ENCODE measurements around the gene PIP4K2A. TPM values are rescaled to one million over a fixed set of nuclear protein-coding genes. Genes with fewer than 3 reads are reported as not detected.
A peak's percentile ranks its signal among the peaks of the same experiment; 100 is the strongest.

PIP4K2A gene
- total RNA-seq, 2 donors from 2014 or later, result 3.6 to 7.8 TPM

- peak; percentile 50 for ATAC-seq
- intact Hi-C loops (cut with DNase I), result no loop called here
- TF ChIP-seq, protein P1, sequence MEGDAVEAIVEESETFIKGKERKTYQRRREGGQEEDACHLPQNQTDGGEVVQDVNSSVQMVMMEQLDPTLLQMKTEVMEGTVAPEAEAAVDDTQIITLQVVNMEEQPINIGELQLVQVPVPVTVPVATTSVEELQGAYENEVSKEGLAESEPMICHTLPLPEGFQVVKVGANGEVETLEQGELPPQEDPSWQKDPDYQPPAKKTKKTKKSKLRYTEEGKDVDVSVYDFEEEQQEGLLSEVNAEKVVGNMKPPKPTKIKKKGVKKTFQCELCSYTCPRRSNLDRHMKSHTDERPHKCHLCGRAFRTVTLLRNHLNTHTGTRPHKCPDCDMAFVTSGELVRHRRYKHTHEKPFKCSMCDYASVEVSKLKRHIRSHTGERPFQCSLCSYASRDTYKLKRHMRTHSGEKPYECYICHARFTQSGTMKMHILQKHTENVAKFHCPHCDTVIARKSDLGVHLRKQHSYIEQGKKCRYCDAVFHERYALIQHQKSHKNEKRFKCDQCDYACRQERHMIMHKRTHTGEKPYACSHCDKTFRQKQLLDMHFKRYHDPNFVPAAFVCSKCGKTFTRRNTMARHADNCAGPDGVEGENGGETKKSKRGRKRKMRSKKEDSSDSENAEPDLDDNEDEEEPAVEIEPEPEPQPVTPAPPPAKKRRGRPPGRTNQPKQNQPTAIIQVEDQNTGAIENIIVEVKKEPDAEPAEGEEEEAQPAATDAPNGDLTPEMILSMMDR (IDR thresholded peaks at IDR 0.05), result no peak
- TF ChIP-seq POLR2A (IDR thresholded peaks at IDR 0.05), result no peak
- no peak overlapping the region for H3K4me3 ChIP-seq
- peak; percentile 41 to 58 (median 49) for DNase-seq
- H3K4me1 ChIP-seq, result peaks cover 44% of the 10 kb centered on the region
- no peaks in the 10 kb centered on the region for H3K9me3 ChIP-seq
- H3K27ac ChIP-seq, result peak overlapping the region in 3 of 4 donors; percentile 32 to 52 (median 37)
- 43 to 48% methylated on average over 8 of the region's 8 CpGs for WGBS, 2 donors
- H3K27me3 ChIP-seq, result no peaks in the 10 kb centered on the region
- no peaks in the 10 kb centered on the region for H3K36me3 ChIP-seq (replicated peaks in 1 of 2; ENCODE audit: insufficient read depth in 1 of 2, low read depth in 2 of 2)
These were observed 94.1 kb downstream of the PIP4K2A start for GRCh38 chr10:22620140-22620857.

DNA sequence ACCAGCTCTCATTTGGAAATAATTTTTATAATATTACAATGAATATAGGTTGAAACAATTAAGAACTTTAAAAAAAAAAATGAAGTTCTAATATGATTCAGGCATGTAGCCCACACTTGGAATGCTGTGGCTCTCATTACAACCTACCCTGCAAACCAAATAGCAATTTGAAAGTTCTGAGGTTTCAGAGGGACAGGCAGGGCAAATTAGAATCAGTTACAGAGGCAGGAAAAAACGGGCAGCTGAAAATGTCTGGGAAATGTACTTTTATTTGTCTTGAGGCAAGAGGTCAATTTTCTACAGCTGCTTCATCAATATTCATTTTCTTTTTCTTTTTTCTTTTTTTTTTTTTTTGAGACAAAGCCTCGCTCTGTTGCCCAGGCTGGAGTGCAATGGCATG lies 95.3 kb downstream of the PIP4K2A start:
- Histone ChIP-seq H3K9me3 (no peaks in the 10 kb centered on the region), H3K27ac (no peak overlapping the region), H3K4me3 (no peak overlapping the region), H3K36me3 (replicated peaks in 1 of 2; ENCODE audit: insufficient read depth in 1 of 2, low read depth in 2 of 2) (no peaks in the 10 kb centered on the region), H3K27me3 (no peaks in the 10 kb centered on the region), H3K4me1 (peaks cover 39% of the 10 kb centered on the region)
- DNase-seq (no peak), ATAC-seq (no peak)
- TF ChIP-seq, protein P1 (IDR thresholded peaks at IDR 0.05), result no peak
- TF ChIP-seq POLR2A (IDR thresholded peaks at IDR 0.05), result no peak
- intact Hi-C loops (cut with DNase I), result no loop called here
- WGBS, 2 donors, result 65% methylated on average over 2 of the region's 2 CpGs

DNA sequence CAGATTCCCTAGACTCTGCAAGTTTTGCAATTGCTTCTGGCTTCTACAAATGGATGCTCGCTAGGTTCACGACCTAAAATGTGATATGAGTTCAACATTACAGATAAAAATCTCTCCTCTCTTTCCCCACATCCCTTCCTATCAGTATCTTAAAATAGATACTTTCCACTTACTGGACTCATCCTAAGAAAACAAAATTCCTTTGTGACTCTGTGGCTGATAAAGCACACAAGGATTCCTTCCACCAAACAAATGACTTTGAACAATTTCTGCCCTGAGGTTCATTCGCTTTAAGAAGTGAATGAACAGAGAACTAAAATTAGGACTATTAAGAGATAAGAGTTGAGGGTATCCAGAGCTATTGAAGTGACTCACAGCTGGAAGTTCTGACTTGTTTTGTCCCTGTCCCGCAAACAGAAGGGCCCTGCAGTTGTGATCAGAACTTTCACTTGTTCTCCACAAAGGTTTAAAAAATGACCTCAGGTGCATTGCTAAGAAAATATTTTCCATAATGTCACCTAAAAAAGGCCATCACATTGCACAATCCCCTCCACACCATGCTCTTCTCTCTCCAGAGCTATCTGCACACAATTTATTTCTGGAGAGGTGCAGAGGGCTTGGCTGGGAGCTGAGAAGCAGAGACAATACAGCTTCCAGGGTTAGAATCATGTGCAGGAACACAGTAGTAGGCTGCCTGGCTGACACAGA lies 96.1 kb downstream of the PIP4K2A start:
- WGBS, 2 donors, result 63 to 64% methylated on average over 4 of the region's 4 CpGs
- TF ChIP-seq, protein P1 (IDR thresholded peaks at IDR 0.05), result no peak
- TF ChIP-seq POLR2A (IDR thresholded peaks at IDR 0.05), result no peak
- Histone ChIP-seq H3K4me3 (no peak overlapping the region), H3K27me3 (no peaks in the 10 kb centered on the region), H3K27ac (no peak overlapping the region), H3K36me3 (replicated peaks in 1 of 2; ENCODE audit: insufficient read depth in 1 of 2, low read depth in 2 of 2) (no peaks in the 10 kb centered on the region), H3K9me3 (no peaks in the 10 kb centered on the region), H3K4me1 (peaks cover 31% of the 10 kb centered on the region)
- DNase-seq, result no peak
- ATAC-seq, result no peak
- intact Hi-C loops (cut with DNase I), result no loop called here

DNA sequence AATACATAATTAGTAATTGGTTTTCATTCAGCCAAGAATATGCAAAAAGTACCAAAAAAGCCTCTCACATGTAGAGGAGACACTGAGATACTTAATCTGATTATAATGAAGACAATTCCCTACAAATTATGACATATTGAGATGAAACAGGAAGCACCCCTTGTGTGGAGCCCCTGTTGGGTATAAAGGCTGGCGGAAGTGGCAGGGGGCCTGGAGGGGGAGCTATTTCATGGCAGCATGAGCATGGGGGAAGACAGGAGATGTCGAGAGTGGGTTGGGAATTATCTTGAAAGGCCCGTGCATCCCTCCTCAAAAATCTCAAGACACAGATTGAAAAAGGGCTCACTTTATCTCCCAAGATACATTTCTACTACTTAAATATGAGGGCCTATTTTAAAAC lies 96.9 kb downstream of the PIP4K2A start:
- no peak for DNase-seq
- H3K36me3 ChIP-seq (replicated peaks in 1 of 2; ENCODE audit: insufficient read depth in 1 of 2, low read depth in 2 of 2), result no peaks in the 10 kb centered on the region
- H3K27me3 ChIP-seq, result no peaks in the 10 kb centered on the region
- no peaks in the 10 kb centered on the region for H3K9me3 ChIP-seq
- H3K27ac ChIP-seq, result no peak overlapping the region
- intact Hi-C loops (cut with DNase I), result no loop called here
- peaks cover 31% of the 10 kb centered on the region for H3K4me1 ChIP-seq
- H3K4me3 ChIP-seq, result no peak overlapping the region
- TF ChIP-seq, protein P1 (IDR thresholded peaks at IDR 0.05), result no peak
- no peak for TF ChIP-seq POLR2A (IDR thresholded peaks at IDR 0.05)
- 84 to 93% methylated on average over 3 of the region's 3 CpGs for whole genome bisulfite sequencing, 2 donors
- ATAC-seq, result no peak

Data from body of pancreas (tissue), 4 donors.